ENCODE measurements around the gene GRID2. TPM values are rescaled to one million over a fixed set of nuclear protein-coding genes. Genes with fewer than 3 reads are reported as not detected.

GRID2 gene
- total and polyA plus RNA-seq, 2 of the 13 experiments (the other 11 are each of a cell fraction or from before 2014, with no cell fraction given): not detected

GRCh38 chr4:92969650-92970379, 666.0 kb downstream of the GRID2 start (continued):
- TF ChIP-seq NFAT5 (CRISPR knock-in tag; IDR thresholded peaks at IDR 0.05) (no peak), MBD4 (IDR thresholded peaks at IDR 0.05; ENCODE audit: borderline replicate concordance, low read length) (no peak; the same call in 1 of the 2 replicates), XBP1 (CRISPR knock-in tag; IDR thresholded peaks at IDR 0.05) (no peak), ZNF180 (CRISPR knock-in tag; IDR thresholded peaks at IDR 0.05; ENCODE audit: borderline replicate concordance, low read depth) (no peak), ESRRA (CRISPR knock-in tag; IDR thresholded peaks at IDR 0.05; ENCODE audit: low read depth) (no peak), ZNF788 (CRISPR knock-in tag; IDR thresholded peaks at IDR 0.05; ENCODE audit: borderline replicate concordance) (no peak), SKIL (CRISPR knock-in tag; IDR thresholded peaks at IDR 0.05; ENCODE audit: borderline replicate concordance) (no peak), HNF4G (IDR thresholded peaks at IDR 0.05; ENCODE audit: borderline replicate concordance, low read depth, low read length) (no peak), HNF4G (CRISPR knock-in tag; IDR thresholded peaks at IDR 0.05; ENCODE audit: borderline replicate concordance, low read depth) (no peak), ZNF768 (CRISPR knock-in tag; IDR thresholded peaks at IDR 0.05) (no peak), SNAI1 (CRISPR knock-in tag; IDR thresholded peaks at IDR 0.05; ENCODE audit: borderline replicate concordance) (no peak), NR3C1 (CRISPR knock-in tag; IDR thresholded peaks at IDR 0.05) (no peak), PLSCR1 (CRISPR knock-in tag; IDR thresholded peaks at IDR 0.05; ENCODE audit: borderline replicate concordance) (no peak), SP4 (CRISPR knock-in tag; IDR thresholded peaks at IDR 0.05) (no peak)
- TF ChIP-seq, protein P1, sequence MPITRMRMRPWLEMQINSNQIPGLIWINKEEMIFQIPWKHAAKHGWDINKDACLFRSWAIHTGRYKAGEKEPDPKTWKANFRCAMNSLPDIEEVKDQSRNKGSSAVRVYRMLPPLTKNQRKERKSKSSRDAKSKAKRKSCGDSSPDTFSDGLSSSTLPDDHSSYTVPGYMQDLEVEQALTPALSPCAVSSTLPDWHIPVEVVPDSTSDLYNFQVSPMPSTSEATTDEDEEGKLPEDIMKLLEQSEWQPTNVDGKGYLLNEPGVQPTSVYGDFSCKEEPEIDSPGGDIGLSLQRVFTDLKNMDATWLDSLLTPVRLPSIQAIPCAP (CRISPR knock-in tag; IDR thresholded peaks at IDR 0.05; ENCODE audit: low read depth): no peak
- TF ChIP-seq, protein P2, sequence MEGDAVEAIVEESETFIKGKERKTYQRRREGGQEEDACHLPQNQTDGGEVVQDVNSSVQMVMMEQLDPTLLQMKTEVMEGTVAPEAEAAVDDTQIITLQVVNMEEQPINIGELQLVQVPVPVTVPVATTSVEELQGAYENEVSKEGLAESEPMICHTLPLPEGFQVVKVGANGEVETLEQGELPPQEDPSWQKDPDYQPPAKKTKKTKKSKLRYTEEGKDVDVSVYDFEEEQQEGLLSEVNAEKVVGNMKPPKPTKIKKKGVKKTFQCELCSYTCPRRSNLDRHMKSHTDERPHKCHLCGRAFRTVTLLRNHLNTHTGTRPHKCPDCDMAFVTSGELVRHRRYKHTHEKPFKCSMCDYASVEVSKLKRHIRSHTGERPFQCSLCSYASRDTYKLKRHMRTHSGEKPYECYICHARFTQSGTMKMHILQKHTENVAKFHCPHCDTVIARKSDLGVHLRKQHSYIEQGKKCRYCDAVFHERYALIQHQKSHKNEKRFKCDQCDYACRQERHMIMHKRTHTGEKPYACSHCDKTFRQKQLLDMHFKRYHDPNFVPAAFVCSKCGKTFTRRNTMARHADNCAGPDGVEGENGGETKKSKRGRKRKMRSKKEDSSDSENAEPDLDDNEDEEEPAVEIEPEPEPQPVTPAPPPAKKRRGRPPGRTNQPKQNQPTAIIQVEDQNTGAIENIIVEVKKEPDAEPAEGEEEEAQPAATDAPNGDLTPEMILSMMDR (CRISPR knock-in tag; IDR thresholded peaks at IDR 0.05): no peak

Measured in HepG2 (cell line).